ENCODE results near the gene SERPINB7.

DNA sequence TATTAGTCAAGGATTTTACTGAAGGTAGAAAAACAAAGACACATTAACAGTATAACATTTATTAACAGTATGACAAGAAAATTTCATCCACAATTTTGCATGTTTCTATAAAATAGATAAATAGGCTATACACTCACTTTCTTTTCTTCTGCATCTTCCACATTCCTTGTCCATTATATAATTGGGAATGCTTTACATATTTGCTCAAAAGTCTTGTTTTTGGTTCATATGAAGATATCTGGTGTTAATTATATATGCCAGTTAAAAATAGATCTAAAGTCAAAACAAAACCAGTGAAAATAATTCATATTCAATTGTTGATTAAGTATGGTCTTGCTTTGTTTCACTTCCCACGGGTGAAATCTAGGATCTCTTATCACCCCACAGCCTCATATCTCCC lies 53.4 kb downstream of the SERPINB7 start:
- TF ChIP-seq POLR2AphosphoS5 (IDR thresholded peaks at IDR 0.05; ENCODE audit: low read length) = no peak
- no peak for TF ChIP-seq SIN3A (IDR thresholded peaks at IDR 0.05; ENCODE audit: low read depth, low read length)
- TF ChIP-seq, protein P1, sequence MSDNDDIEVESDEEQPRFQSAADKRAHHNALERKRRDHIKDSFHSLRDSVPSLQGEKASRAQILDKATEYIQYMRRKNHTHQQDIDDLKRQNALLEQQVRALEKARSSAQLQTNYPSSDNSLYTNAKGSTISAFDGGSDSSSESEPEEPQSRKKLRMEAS (IDR thresholded peaks at IDR 0.05; ENCODE audit: low read depth, low read length) = no peak
- TF ChIP-seq EP300 (IDR thresholded peaks at IDR 0.05; ENCODE audit: borderline replicate concordance in 1 of 2, control insufficient read depth in 1 of 2, low read depth in 2 of 2, low read length in 2 of 2) = no peak
- TF ChIP-seq ETV6 (conservative IDR thresholded peaks at IDR 0.05 in 1 of 2, IDR thresholded peaks at IDR 0.05 in 1 of 2; ENCODE audit: borderline replicate concordance in 1 of 2, low read depth in 1 of 2) = no peak
- TF ChIP-seq, protein P2, sequence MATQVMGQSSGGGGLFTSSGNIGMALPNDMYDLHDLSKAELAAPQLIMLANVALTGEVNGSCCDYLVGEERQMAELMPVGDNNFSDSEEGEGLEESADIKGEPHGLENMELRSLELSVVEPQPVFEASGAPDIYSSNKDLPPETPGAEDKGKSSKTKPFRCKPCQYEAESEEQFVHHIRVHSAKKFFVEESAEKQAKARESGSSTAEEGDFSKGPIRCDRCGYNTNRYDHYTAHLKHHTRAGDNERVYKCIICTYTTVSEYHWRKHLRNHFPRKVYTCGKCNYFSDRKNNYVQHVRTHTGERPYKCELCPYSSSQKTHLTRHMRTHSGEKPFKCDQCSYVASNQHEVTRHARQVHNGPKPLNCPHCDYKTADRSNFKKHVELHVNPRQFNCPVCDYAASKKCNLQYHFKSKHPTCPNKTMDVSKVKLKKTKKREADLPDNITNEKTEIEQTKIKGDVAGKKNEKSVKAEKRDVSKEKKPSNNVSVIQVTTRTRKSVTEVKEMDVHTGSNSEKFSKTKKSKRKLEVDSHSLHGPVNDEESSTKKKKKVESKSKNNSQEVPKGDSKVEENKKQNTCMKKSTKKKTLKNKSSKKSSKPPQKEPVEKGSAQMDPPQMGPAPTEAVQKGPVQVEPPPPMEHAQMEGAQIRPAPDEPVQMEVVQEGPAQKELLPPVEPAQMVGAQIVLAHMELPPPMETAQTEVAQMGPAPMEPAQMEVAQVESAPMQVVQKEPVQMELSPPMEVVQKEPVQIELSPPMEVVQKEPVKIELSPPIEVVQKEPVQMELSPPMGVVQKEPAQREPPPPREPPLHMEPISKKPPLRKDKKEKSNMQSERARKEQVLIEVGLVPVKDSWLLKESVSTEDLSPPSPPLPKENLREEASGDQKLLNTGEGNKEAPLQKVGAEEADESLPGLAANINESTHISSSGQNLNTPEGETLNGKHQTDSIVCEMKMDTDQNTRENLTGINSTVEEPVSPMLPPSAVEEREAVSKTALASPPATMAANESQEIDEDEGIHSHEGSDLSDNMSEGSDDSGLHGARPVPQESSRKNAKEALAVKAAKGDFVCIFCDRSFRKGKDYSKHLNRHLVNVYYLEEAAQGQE (IDR thresholded peaks at IDR 0.05; ENCODE audit: low read depth, low read length) = no peak
- no peak for TF ChIP-seq IKZF1 (conservative IDR thresholded peaks at IDR 0.05)
- TF ChIP-seq ZSCAN29 (IDR thresholded peaks at IDR 0.05) = no peak
- no peak for TF ChIP-seq YY1 (IDR thresholded peaks at IDR 0.05; ENCODE audit: low read depth, low read length)
- TF ChIP-seq EZH2 (IDR thresholded peaks at IDR 0.05; ENCODE audit: borderline replicate concordance, control insufficient read depth, low read depth, low read length) = no peak
- no peak for TF ChIP-seq RAD21 (IDR thresholded peaks at IDR 0.05; ENCODE audit: insufficient read depth, low read depth, low read length)
- TF ChIP-seq FOXM1 (IDR thresholded peaks at IDR 0.05; ENCODE audit: low read depth, low read length) = no peak
- TF ChIP-seq GABPA (IDR thresholded peaks at IDR 0.05; ENCODE audit: low read depth) = no peak
- TF ChIP-seq, protein P3, sequence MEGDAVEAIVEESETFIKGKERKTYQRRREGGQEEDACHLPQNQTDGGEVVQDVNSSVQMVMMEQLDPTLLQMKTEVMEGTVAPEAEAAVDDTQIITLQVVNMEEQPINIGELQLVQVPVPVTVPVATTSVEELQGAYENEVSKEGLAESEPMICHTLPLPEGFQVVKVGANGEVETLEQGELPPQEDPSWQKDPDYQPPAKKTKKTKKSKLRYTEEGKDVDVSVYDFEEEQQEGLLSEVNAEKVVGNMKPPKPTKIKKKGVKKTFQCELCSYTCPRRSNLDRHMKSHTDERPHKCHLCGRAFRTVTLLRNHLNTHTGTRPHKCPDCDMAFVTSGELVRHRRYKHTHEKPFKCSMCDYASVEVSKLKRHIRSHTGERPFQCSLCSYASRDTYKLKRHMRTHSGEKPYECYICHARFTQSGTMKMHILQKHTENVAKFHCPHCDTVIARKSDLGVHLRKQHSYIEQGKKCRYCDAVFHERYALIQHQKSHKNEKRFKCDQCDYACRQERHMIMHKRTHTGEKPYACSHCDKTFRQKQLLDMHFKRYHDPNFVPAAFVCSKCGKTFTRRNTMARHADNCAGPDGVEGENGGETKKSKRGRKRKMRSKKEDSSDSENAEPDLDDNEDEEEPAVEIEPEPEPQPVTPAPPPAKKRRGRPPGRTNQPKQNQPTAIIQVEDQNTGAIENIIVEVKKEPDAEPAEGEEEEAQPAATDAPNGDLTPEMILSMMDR (IDR thresholded peaks at IDR 0.05 in 2 of 3, conservative IDR thresholded peaks at IDR 0.05 in 1 of 3; ENCODE audit: control insufficient read depth in 2 of 3, extremely low read depth in 1 of 3, insufficient read depth in 1 of 3, low read depth in 3 of 3, low read length in 3 of 3) = no peak
